Measurements from ENCODE around the gene SLC38A6. TPM values are rescaled to one million over a fixed set of nuclear protein-coding genes. Genes with fewer than 3 reads are reported as not detected.

The SLC38A6 gene
- total RNA-seq, 4 donors from 2014 or later = 16.1 to 47.7 (median 32.4) TPM

- intact Hi-C loops (cut with DNase I) = no loop called here
- WGBS, 2 donors = 92 to 93% methylated on average over 6 of the region's 6 CpGs
- no peak overlapping the region for H3K27ac ChIP-seq
Measured at GRCh38 chr14:60974090-60974651, 6.9 kb upstream of the SLC38A6 start.

DNA sequence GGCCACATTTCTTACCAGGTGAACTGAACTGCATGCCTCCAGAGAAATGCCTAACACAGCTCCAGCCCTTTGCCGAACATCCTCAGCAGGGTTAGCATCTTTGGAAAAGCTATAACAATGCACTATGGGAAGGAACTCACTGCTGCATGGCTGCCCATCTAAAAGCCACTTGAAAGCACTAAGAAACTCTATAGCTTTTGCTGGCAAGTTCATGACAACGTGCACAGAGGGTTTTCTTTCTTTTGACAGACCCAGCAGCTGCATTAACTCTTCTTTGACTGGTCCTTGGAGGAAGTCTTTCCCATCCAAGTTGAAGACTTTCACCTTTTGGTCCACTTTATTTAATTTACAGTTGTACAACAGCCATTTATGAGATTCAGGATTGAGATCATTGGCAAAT, 5.5 kb upstream of the SLC38A6 start:
- no peak for DNase-seq
- H3K4me3 ChIP-seq (replicated peaks in 1 of 3) = no peak overlapping the region
- TF ChIP-seq CTCF (IDR thresholded peaks at IDR 0.05) = no peak
- no peak for TF ChIP-seq POLR2A (IDR thresholded peaks at IDR 0.05)
- no peaks in the 10 kb centered on the region for H3K9me3 ChIP-seq
- H3K27me3 ChIP-seq = no peaks in the 10 kb centered on the region
- H3K27ac ChIP-seq = no peak overlapping the region
- H3K36me3 ChIP-seq = peaks cover 0 to 11% of the 10 kb centered on the region in 2 donors
- H3K4me1 ChIP-seq = peaks cover 6 to 9% of the 10 kb centered on the region in 2 donors
- intact Hi-C loops (cut with DNase I) = no loop called here
- WGBS, 2 donors = 18 to 31% methylated on average over 2 of the region's 2 CpGs

More at GRCh38 chr14:60974090-60974651, 6.9 kb upstream of the SLC38A6 start:
- Histone ChIP-seq H3K27me3 (no peaks in the 10 kb centered on the region), H3K4me3 (replicated peaks in 1 of 3) (no peak overlapping the region), H3K4me1 (peaks cover 0 to 3% of the 10 kb centered on the region in 2 donors), H3K9me3 (no peaks in the 10 kb centered on the region), H3K36me3 (peaks cover 0 to 11% of the 10 kb centered on the region in 2 donors)
- TF ChIP-seq POLR2A (IDR thresholded peaks at IDR 0.05) (no peak), CTCF (IDR thresholded peaks at IDR 0.05) (no peak)
- DNase-seq = no peak

GRCh38 chr14:60977847-60978246, 3.2 kb upstream of the SLC38A6 start:
- no peak overlapping the region for H3K4me3 ChIP-seq (replicated peaks in 1 of 3)
- DNase-seq = no peak
- intact Hi-C loops (cut with DNase I) = no loop called here
- TF ChIP-seq POLR2A (IDR thresholded peaks at IDR 0.05) (no peak), CTCF (IDR thresholded peaks at IDR 0.05) (no peak)
- peaks cover 0 to 11% of the 10 kb centered on the region in 2 donors for H3K36me3 ChIP-seq
- 59 to 61% methylated on average over 2 of the region's 2 CpGs for WGBS, 2 donors
- H3K27ac ChIP-seq = no peak overlapping the region
- no peaks in the 10 kb centered on the region for H3K27me3 ChIP-seq
- peaks cover 9 to 14% of the 10 kb centered on the region in 2 donors for H3K4me1 ChIP-seq
- H3K9me3 ChIP-seq = no peaks in the 10 kb centered on the region

- intact Hi-C loops (cut with DNase I) = no loop called here
- DNase-seq = no peak
- H3K4me1 ChIP-seq = peaks cover 9 to 14% of the 10 kb centered on the region in 2 donors
- H3K4me3 ChIP-seq (replicated peaks in 1 of 3) = peak overlapping the region; percentile 68 to 84 (median 69)
- WGBS, 2 donors = 12% methylated on average over 12 of the region's 12 CpGs
- H3K9me3 ChIP-seq = no peaks in the 10 kb centered on the region
- H3K36me3 ChIP-seq = peaks cover 0 to 5% of the 10 kb centered on the region in 2 donors
- no peaks in the 10 kb centered on the region for H3K27me3 ChIP-seq
- TF ChIP-seq CTCF (IDR thresholded peaks at IDR 0.05) (no peak), POLR2A (IDR thresholded peaks at IDR 0.05) (no peak)
- H3K27ac ChIP-seq = peak overlapping the region in 2 of 3 donors; percentile 73 to 75
Measured at GRCh38 chr14:60981633-60982455, 799 bp downstream of the SLC38A6 start.

- Histone ChIP-seq H3K36me3 (peaks cover 0 to 5% of the 10 kb centered on the region in 2 donors), H3K27me3 (no peaks in the 10 kb centered on the region), H3K9me3 (no peaks in the 10 kb centered on the region), H3K4me3 (replicated peaks in 1 of 3) (no peak overlapping the region), H3K4me1 (peaks cover 6 to 14% of the 10 kb centered on the region in 2 donors), H3K27ac (no peak overlapping the region)
- TF ChIP-seq CTCF (IDR thresholded peaks at IDR 0.05) (no peak), POLR2A (IDR thresholded peaks at IDR 0.05) (no peak)
- intact Hi-C loops (cut with DNase I) = no loop called here
- WGBS, 2 donors = 92 to 93% methylated on average over 1 of the region's 1 CpG
- no peak for DNase-seq
Measured at GRCh38 chr14:60984196-60984595, 3.2 kb downstream of the SLC38A6 start.
